Measurements from ENCODE around the gene NRP2. TPM values are rescaled to one million over a fixed set of nuclear protein-coding genes. Genes with fewer than 3 reads are reported as not detected.

NRP2 gene
- total RNA-seq, 4 donors from 2014 or later, result 41.1 to 119 (median 52.4) TPM

- DNase-seq (ENCODE audit: low spot score) (no peak), ATAC-seq (ENCODE audit: low FRiP score) (no peak)
- no peak for TF ChIP-seq CTCF (IDR thresholded peaks at IDR 0.05)
Measured at GRCh38 chr2:205658572-205658971, 23.7 kb upstream of the NRP2 start.

GRCh38 chr2:205659922-205660321 lies 22.4 kb upstream of the NRP2 start:
- no peak for TF ChIP-seq CTCF (IDR thresholded peaks at IDR 0.05)
- no peak for ATAC-seq (ENCODE audit: low FRiP score)
- DNase-seq (ENCODE audit: low spot score), result no peak

- TF ChIP-seq CTCF (IDR thresholded peaks at IDR 0.05), result no peak
- no peak for ATAC-seq (ENCODE audit: low FRiP score)
Measured at GRCh38 chr2:205660521-205661124, 21.7 kb upstream of the NRP2 start.

GRCh38 chr2:205661281-205661680 lies 21.0 kb upstream of the NRP2 start:
- DNase-seq (ENCODE audit: low spot score), result no peak
- ATAC-seq (ENCODE audit: low FRiP score), result no peak
- no peak for TF ChIP-seq CTCF (IDR thresholded peaks at IDR 0.05)

More at GRCh38 chr2:205660521-205661124, 21.7 kb upstream of the NRP2 start:
- no peak for DNase-seq (ENCODE audit: low spot score)

- TF ChIP-seq CTCF (IDR thresholded peaks at IDR 0.05), result no peak
- ATAC-seq (ENCODE audit: low FRiP score) (no peak), DNase-seq (ENCODE audit: low spot score) (no peak)
Measured at GRCh38 chr2:205662206-205662965, 19.9 kb upstream of the NRP2 start.

GRCh38 chr2:205665791-205666190 lies 16.5 kb upstream of the NRP2 start:
- TF ChIP-seq CTCF (IDR thresholded peaks at IDR 0.05), result no peak
- DNase-seq (ENCODE audit: low spot score) (no peak), ATAC-seq (ENCODE audit: low FRiP score) (no peak)

GRCh38 chr2:205670292-205670691 lies 12.0 kb upstream of the NRP2 start:
- ATAC-seq (ENCODE audit: low FRiP score) (no peak), DNase-seq (ENCODE audit: low spot score) (no peak)
- TF ChIP-seq CTCF (IDR thresholded peaks at IDR 0.05), result no peak

All from omental fat pad (tissue), 4 donors.